Measurements from ENCODE around the gene NUDT21. TPM values are rescaled to one million over a fixed set of nuclear protein-coding genes. Genes with fewer than 3 reads are reported as not detected.

Gene NUDT21
- total RNA-seq, 4 donors from 2014 or later, result 24.3 to 71.5 (median 35.9) TPM

GRCh38 chr16:56413381-56413780, 37.8 kb downstream of the NUDT21 start:
- intact Hi-C loops (cut with DNase I; ENCODE audit: low total_unique reads), result loop anchor here (5.0 kb wide), 1 partner anchor 69 kb away; no protein-coding TSS in a partner anchor
- DNase-seq (no peak), ATAC-seq (no peak)
- peaks cover 0 to 38% of the 10 kb centered on the region in 2 donors for H3K36me3 ChIP-seq
- TF ChIP-seq CTCF (IDR thresholded peaks at IDR 0.05 in 4 of 5, conservative IDR thresholded peaks at IDR 0.05 in 1 of 5) (no peak), POLR2A (IDR thresholded peaks at IDR 0.05) (no peak)
- H3K4me1 ChIP-seq, result peaks cover 60 to 69% of the 10 kb centered on the region in 2 donors
- H3K4me3 ChIP-seq, result no peak overlapping the region
- H3K27ac ChIP-seq, result peak overlapping the region; percentile 77 to 96 (median 80)
- in situ Hi-C loops (cut with MboI; ENCODE audit: low sequenced_read_pairs in 4 of 4), result loop anchor here in 1 of 4 donors (25.0 kb wide), 1 partner anchor 274 kb away; the partner anchor contains the start of gene MT1X
- no peaks in the 10 kb centered on the region for H3K27me3 ChIP-seq
- no peaks in the 10 kb centered on the region for H3K9me3 ChIP-seq

- ATAC-seq (peak; percentile 74 to 86), DNase-seq (peak; percentile 39 to 79)
- H3K27ac ChIP-seq, result peak overlapping the region; percentile 77 to 96 (median 80)
- intact Hi-C loops (cut with DNase I; ENCODE audit: low total_unique reads) (loop anchor here (2.0 to 5.0 kb wide), 2 partner anchors 71 to 195 kb away; no protein-coding TSS in a partner anchor), in situ Hi-C loops (cut with MboI; ENCODE audit: low sequenced_read_pairs in 4 of 4) (loop anchor here in 1 of 4 donors (25.0 kb wide), 1 partner anchor 276 kb away; the partner anchor contains the start of gene MT1X)
- H3K9me3 ChIP-seq, result no peaks in the 10 kb centered on the region
- no peak for TF ChIP-seq POLR2A (IDR thresholded peaks at IDR 0.05)
- TF ChIP-seq CTCF (IDR thresholded peaks at IDR 0.05 in 4 of 5, conservative IDR thresholded peaks at IDR 0.05 in 1 of 5), result peak in 4 of 5 experiments; percentile 21 to 61 (median 34)
- no peak overlapping the region for H3K4me3 ChIP-seq
- H3K36me3 ChIP-seq, result peaks cover 0 to 51% of the 10 kb centered on the region in 2 donors
- peaks cover 71 to 77% of the 10 kb centered on the region in 2 donors for H3K4me1 ChIP-seq
- no peaks in the 10 kb centered on the region for H3K27me3 ChIP-seq
Measured at GRCh38 chr16:56411624-56412023, 39.5 kb downstream of the NUDT21 start.

- Histone ChIP-seq H3K9me3 (no peaks in the 10 kb centered on the region), H3K27ac (peak overlapping the region; percentile 77 to 96 (median 80)), H3K4me1 (peaks cover 66 to 72% of the 10 kb centered on the region in 2 donors), H3K27me3 (no peaks in the 10 kb centered on the region), H3K36me3 (peaks cover 0 to 51% of the 10 kb centered on the region in 2 donors), H3K4me3 (no peak overlapping the region)
- intact Hi-C loops (cut with DNase I; ENCODE audit: low total_unique reads) (loop anchor here (2.0 to 5.0 kb wide), 2 partner anchors 71 to 196 kb away; no protein-coding TSS in a partner anchor), in situ Hi-C loops (cut with MboI; ENCODE audit: low sequenced_read_pairs in 4 of 4) (loop anchor here in 1 of 4 donors (25.0 kb wide), 1 partner anchor 276 kb away; the partner anchor contains the start of gene MT1X)
- peak in 1 of 2 donors; percentile 74 for DNase-seq
- peak; percentile 14 to 51 for ATAC-seq
- TF ChIP-seq CTCF (IDR thresholded peaks at IDR 0.05 in 4 of 5, conservative IDR thresholded peaks at IDR 0.05 in 1 of 5) (no peak), POLR2A (IDR thresholded peaks at IDR 0.05) (peak in 1 of 2 donors; percentile 30)
Measured at GRCh38 chr16:56411123-56411522, 40.0 kb downstream of the NUDT21 start.

GRCh38 chr16:56409195-56409594, 41.9 kb downstream of the NUDT21 start:
- Histone ChIP-seq H3K27me3 (no peaks in the 10 kb centered on the region), H3K4me1 (peaks cover 49 to 53% of the 10 kb centered on the region in 2 donors), H3K27ac (peak overlapping the region; percentile 77 to 96 (median 84)), H3K4me3 (no peak overlapping the region), H3K36me3 (peaks cover 0 to 66% of the 10 kb centered on the region in 2 donors), H3K9me3 (no peaks in the 10 kb centered on the region)
- DNase-seq (peak in 1 of 2 donors; percentile 46), ATAC-seq (peak; percentile 29 to 31)
- intact Hi-C loops (cut with DNase I; ENCODE audit: low total_unique reads), result no loop called here
- TF ChIP-seq CTCF (IDR thresholded peaks at IDR 0.05 in 4 of 5, conservative IDR thresholded peaks at IDR 0.05 in 1 of 5) (no peak), POLR2A (IDR thresholded peaks at IDR 0.05) (no peak)
- in situ Hi-C loops (cut with MboI; ENCODE audit: low sequenced_read_pairs in 4 of 4), result loop anchor here in 1 of 4 donors (25.0 kb wide), 1 partner anchor 278 kb away; the partner anchor contains the start of gene MT1X

Data from gastrocnemius medialis (tissue), 4 donors.